Thoracic aorta (tissue), 2 donors: ENCODE results near the gene CATSPERE. TPM values are rescaled to one million over a fixed set of nuclear protein-coding genes. Genes with fewer than 3 reads are reported as not detected.

Experiments
- ATAC-seq: fragments of 150-250 bp; one replicate; pipeline ENCODE4 v1.8.0; 2017; ENCODE audit warnings: low read depth; ENCODE audit not compliant: insufficient number of reproducible peaks, low FRiP score
- DNase-seq: peaks from one replicate; pipeline ENCODE4 v3.0.0-alpha.2; 2020; ENCODE audit warnings: low spot score
- H3K27ac ChIP-seq, 2 donors: fragments of 200-600 bp; sonication (generic); 1 replicate in 1 of 2; 2 replicates in 1 of 2; pipeline ENCODE4 v1.5.1; 2016; ENCODE audit warnings: mild to moderate bottlenecking in 2 of 2, moderate library complexity in 2 of 2
- H3K27me3 ChIP-seq: fragments of 200-600 bp; sonication (generic); replicated peaks from 2 replicates; pipeline ENCODE4 v1.6.0; 2016; ENCODE audit warnings: mild to moderate bottlenecking; ENCODE audit not compliant: insufficient read depth
- H3K36me3 ChIP-seq: fragments of 200-600 bp; sonication (generic); one replicate; pipeline ENCODE4 v1.5.1; 2016
- H3K4me1 ChIP-seq, 2 donors: fragments of 200-600 bp; sonication (generic); 1 replicate in 1 of 2; 2 replicates in 1 of 2; pipeline versions ENCODE4 v1.5.1 to v1.6.0; 2016; ENCODE audit warnings: low read depth in 2 of 2, mild to moderate bottlenecking in 1 of 2; ENCODE audit not compliant: control insufficient read depth in 1 of 2
- H3K4me3 ChIP-seq: fragments of 200-600 bp; sonication (generic); 2 replicates; pipeline ENCODE4 v1.5.1; 2016; ENCODE audit warnings: mild to moderate bottlenecking
- H3K9me3 ChIP-seq: fragments of 200-600 bp; sonication (generic); 2 replicates; pipeline ENCODE4 v1.5.1; 2016
- CTCF ChIP-seq: fragments of 200-600 bp; sonication (generic); IDR thresholded peaks from one replicate; pipeline ENCODE4 v1.5.1; 2019; ENCODE audit warnings: antibody characterized with exemption
- total RNA-seq, 2 donors: library from RNA; depleted of rRNA; stranded (reverse); fragments of >200 nt; gene quantifications; one replicate each; pipeline versions ENCODE4 v1.1.0 to v1.2.3, GENCODE V29; 2016

Gene CATSPERE
- total RNA-seq, 2 donors from 2014 or later: 0.14 to 1.3 TPM

- Histone ChIP-seq H3K27ac (no peak overlapping the region), H3K36me3 (peaks cover 14% of the 10 kb centered on the region), H3K9me3 (no peaks in the 10 kb centered on the region), H3K4me1 (peaks cover 0 to 5% of the 10 kb centered on the region in 2 donors), H3K4me3 (no peak overlapping the region), H3K27me3 (no peaks in the 10 kb centered on the region)
- no peak for ATAC-seq
- no peak for TF ChIP-seq CTCF
- DNase-seq: no peak
Observed at GRCh38 chr1:244431166-244431565, 29.9 kb upstream of the CATSPERE start.

GRCh38 chr1:244435562-244436205 is 25.4 kb upstream of the CATSPERE start:
- DNase-seq (no peak), ATAC-seq (no peak)
- no peak for TF ChIP-seq CTCF
- Histone ChIP-seq H3K4me1 (peaks cover 8 to 24% of the 10 kb centered on the region in 2 donors), H3K27ac (peak overlapping the region in 1 of 2 donors; percentile 12), H3K4me3 (no peak overlapping the region), H3K27me3 (no peaks in the 10 kb centered on the region), H3K9me3 (no peaks in the 10 kb centered on the region), H3K36me3 (peaks cover 14% of the 10 kb centered on the region)

DNA sequence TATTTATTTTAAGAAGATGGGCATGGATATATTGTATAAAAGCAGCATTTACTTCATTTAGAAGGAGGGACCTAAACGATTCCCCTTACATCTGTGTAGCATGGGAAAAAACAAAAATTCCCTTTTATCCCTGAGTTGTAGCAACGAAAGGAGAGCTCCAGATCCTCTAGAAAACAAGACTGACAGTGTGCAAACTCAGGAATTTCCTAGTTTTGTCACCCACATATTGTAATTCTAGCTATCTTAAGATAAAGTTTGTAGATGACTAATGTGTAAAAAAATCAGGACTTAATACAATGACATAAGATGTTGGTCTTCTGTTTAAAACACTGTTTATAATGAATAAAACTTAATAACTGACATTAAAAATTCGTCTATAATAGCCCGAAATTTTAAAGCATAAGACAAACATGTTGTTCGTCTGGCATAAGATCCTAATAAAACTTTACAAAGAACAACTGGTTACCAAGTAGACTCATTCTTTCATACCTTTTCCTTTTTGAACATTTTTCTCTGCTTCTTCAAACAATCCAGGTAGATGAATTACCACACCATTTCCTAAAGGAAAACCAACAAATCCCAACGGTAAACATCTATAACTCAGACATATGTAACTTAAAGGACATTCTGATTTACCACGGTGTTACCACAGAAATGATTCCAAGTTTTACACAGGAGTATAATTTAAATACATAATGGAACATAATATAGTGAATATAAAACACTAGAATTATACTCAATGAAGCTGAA is 24.6 kb upstream of the CATSPERE start:
- peak overlapping the region in 1 of 2 donors; percentile 12 for H3K27ac ChIP-seq
- TF ChIP-seq CTCF: no peak
- no peak overlapping the region for H3K4me3 ChIP-seq
- H3K27me3 ChIP-seq: no peaks in the 10 kb centered on the region
- no peaks in the 10 kb centered on the region for H3K9me3 ChIP-seq
- no peak for DNase-seq
- H3K4me1 ChIP-seq: peaks cover 8 to 24% of the 10 kb centered on the region in 2 donors
- ATAC-seq: no peak
- H3K36me3 ChIP-seq: peaks cover 14% of the 10 kb centered on the region

- no peak for TF ChIP-seq CTCF
- H3K36me3 ChIP-seq: peaks cover 10% of the 10 kb centered on the region
- peaks cover 8 to 24% of the 10 kb centered on the region in 2 donors for H3K4me1 ChIP-seq
- no peak overlapping the region for H3K27ac ChIP-seq
- no peaks in the 10 kb centered on the region for H3K27me3 ChIP-seq
- H3K4me3 ChIP-seq: no peak overlapping the region
- ATAC-seq (no peak), DNase-seq (no peak)
- no peaks in the 10 kb centered on the region for H3K9me3 ChIP-seq
Observed at GRCh38 chr1:244437086-244437468, 24.0 kb upstream of the CATSPERE start.

DNA sequence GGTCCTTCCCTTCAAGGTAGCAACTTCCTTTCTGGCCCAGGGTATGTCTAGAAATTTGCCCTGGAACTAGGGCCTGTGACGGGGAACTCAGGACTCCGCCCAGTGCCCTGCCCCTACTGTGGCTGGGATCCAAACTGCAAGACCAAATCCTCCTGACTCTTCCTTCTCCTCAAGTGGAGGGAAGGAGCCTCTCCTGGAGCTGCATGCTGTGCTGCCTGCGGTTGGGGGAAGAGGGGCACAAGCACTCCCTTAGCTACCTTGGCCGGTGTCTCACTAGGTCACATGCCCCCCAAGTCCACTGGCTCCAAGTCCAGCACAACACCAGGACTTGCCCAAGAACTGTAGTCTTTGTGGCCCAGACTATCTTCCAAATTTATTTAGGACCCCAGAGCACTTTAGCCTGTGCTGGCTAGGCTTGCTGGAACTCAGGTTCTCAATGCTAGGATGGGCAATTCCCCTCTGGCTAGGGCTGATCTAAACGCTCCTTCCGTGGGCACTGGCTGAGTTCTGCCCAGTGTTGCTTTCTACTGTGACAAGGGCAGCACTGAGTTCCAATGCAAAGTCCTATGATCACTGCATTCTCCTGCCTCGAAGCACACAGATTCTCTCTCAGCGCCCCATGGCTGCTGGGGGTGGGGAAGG is 21.6 kb upstream of the CATSPERE start:
- no peak for ATAC-seq
- Histone ChIP-seq H3K4me1 (peaks cover 9 to 24% of the 10 kb centered on the region in 2 donors), H3K36me3 (peaks cover 5% of the 10 kb centered on the region), H3K9me3 (no peaks in the 10 kb centered on the region), H3K27ac (no peak overlapping the region), H3K27me3 (no peaks in the 10 kb centered on the region), H3K4me3 (no peak overlapping the region)
- no peak for TF ChIP-seq CTCF
- DNase-seq: no peak
